Mesenchymal stem cell (in vitro differentiated cells and primary cell): ENCODE results near the gene RUSC1.
A peak's percentile ranks its signal among the peaks of the same experiment; 100 is the strongest.

ENCODE experiments used
- DNase-seq: peaks from one replicate; pipeline ENCODE4 v3.0.0-alpha.2; 2013
- H2AFZ ChIP-seq: one replicate; pipeline ENCODE4 v1.6.1; 2013; ENCODE audit warnings: low read depth, mild to moderate bottlenecking, control low read depth, inconsistent platforms, low read length, moderate library complexity
- H2AK5ac ChIP-seq: 2 replicates; pipeline ENCODE4 v1.6.1; 2013; ENCODE audit warnings: low read length, moderate library complexity, mild to moderate bottlenecking, inconsistent platforms; ENCODE audit not compliant: severe bottlenecking
- H2BK120ac ChIP-seq: one replicate; pipeline ENCODE4 v1.6.1; 2013; ENCODE audit warnings: low read depth, mild to moderate bottlenecking, inconsistent platforms, low read length, moderate library complexity
- H2BK12ac ChIP-seq, 2 experiments: one replicate each; pipeline ENCODE4 v1.6.1; 2013; ENCODE audit warnings: inconsistent platforms in 2 of 2, low read length in 2 of 2, mild to moderate bottlenecking in 2 of 2, moderate library complexity in 2 of 2, control low read depth in 1 of 2
- H2BK15ac ChIP-seq: one replicate; pipeline ENCODE4 v1.6.1; 2013; ENCODE audit warnings: mild to moderate bottlenecking, low read depth, inconsistent platforms; ENCODE audit not compliant: poor library complexity, severe bottlenecking
- H2BK5ac ChIP-seq: 2 replicates; pipeline ENCODE4 v1.6.1; 2013; ENCODE audit warnings: low read depth, mild to moderate bottlenecking, low read length, control low read depth, inconsistent platforms; ENCODE audit not compliant: poor library complexity, severe bottlenecking
- H3K14ac ChIP-seq, 2 experiments: one replicate each; pipeline ENCODE4 v1.6.1; 2013; ENCODE audit warnings: inconsistent platforms in 2 of 2, low read length in 2 of 2, control low read depth in 1 of 2, mild to moderate bottlenecking in 1 of 2, moderate library complexity in 1 of 2
- H3K18ac ChIP-seq, 2 experiments: one replicate each; pipeline ENCODE4 v1.6.1; 2013; ENCODE audit warnings: inconsistent platforms in 2 of 2, low read length in 2 of 2, control low read depth in 1 of 2, low read depth in 1 of 2, mild to moderate bottlenecking in 1 of 2
- H3K23ac ChIP-seq, 2 experiments: one replicate each; pipeline ENCODE4 v1.6.1; 2013; ENCODE audit warnings: inconsistent platforms in 2 of 2, low read length in 2 of 2, mild to moderate bottlenecking in 2 of 2, moderate library complexity in 2 of 2, control low read depth in 1 of 2
- H3K27ac ChIP-seq: 2 replicates; pipeline ENCODE4 v1.5.1; 2013; ENCODE audit warnings: mild to moderate bottlenecking, moderate library complexity, low read length, control low read depth, inconsistent platforms; ENCODE audit not compliant: poor library complexity, severe bottlenecking
- H3K27me3 ChIP-seq, 2 experiments: 2 replicates each; pipeline versions ENCODE4 v1.6.1 to v1.7.0; 2013; ENCODE audit warnings: low read length in 2 of 2, mild to moderate bottlenecking in 2 of 2, moderate library complexity in 2 of 2, control low read depth in 1 of 2, inconsistent platforms in 1 of 2; ENCODE audit not compliant: control insufficient read depth in 1 of 2, insufficient read depth in 1 of 2
- H3K36me3 ChIP-seq, 2 experiments: 2 replicates each; pipeline versions ENCODE4 v1.6.1 to v1.7.0; 2013; ENCODE audit warnings: low read length in 2 of 2, control low read depth in 1 of 2, inconsistent platforms in 1 of 2, low read depth in 1 of 2, mild to moderate bottlenecking in 1 of 2; ENCODE audit not compliant: insufficient read depth in 2 of 2, control insufficient read depth in 1 of 2
- H3K4ac ChIP-seq, 2 experiments: one replicate each; pipeline ENCODE4 v1.6.1; 2013; ENCODE audit warnings: inconsistent platforms in 2 of 2, low read length in 2 of 2, mild to moderate bottlenecking in 2 of 2, moderate library complexity in 2 of 2, control low read depth in 1 of 2, low read depth in 1 of 2
- H3K4me1 ChIP-seq: 2 replicates; pipeline ENCODE4 v1.6.1; 2013; ENCODE audit warnings: low read depth, low read length, control low read depth; ENCODE audit not compliant: control insufficient read depth, insufficient read depth
- H3K4me2 ChIP-seq: 2 replicates; pipeline ENCODE4 v1.6.1; 2013; ENCODE audit warnings: low read length, mild to moderate bottlenecking, inconsistent platforms; ENCODE audit not compliant: poor library complexity, severe bottlenecking
- H3K4me3 ChIP-seq, 2 experiments: 2 replicates each; pipeline versions ENCODE4 v1.5.1 to v1.7.0; 2013; ENCODE audit warnings: low read length in 2 of 2, mild to moderate bottlenecking in 2 of 2, control low read depth in 1 of 2, low read depth in 1 of 2; ENCODE audit not compliant: insufficient read depth in 1 of 2
- H3K79me1 ChIP-seq: replicated peaks from 2 replicates; pipeline ENCODE4 v1.6.1; 2013; ENCODE audit warnings: mild to moderate bottlenecking, control low read depth, low read length, inconsistent platforms; ENCODE audit not compliant: poor library complexity, severe bottlenecking
- H3K9ac ChIP-seq: 2 replicates; pipeline ENCODE4 v1.7.0; 2013; ENCODE audit warnings: mild to moderate bottlenecking, low read length, moderate library complexity
- H3K9me3 ChIP-seq: 2 replicates; pipeline ENCODE4 v1.7.0; 2013; ENCODE audit warnings: mild to moderate bottlenecking, low read length; ENCODE audit not compliant: control insufficient read depth
- H4K8ac ChIP-seq: one replicate; pipeline ENCODE4 v1.6.1; 2013; ENCODE audit warnings: inconsistent platforms, mild to moderate bottlenecking, low read length, moderate library complexity
- H4K91ac ChIP-seq: one replicate; pipeline ENCODE4 v1.6.1; 2013; ENCODE audit warnings: mild to moderate bottlenecking, low read length, inconsistent platforms
- WGBS: methylation state at CpG from one replicate; pipeline ENCODE4 v1.1.7; 2013; ENCODE audit warnings: mixed read lengths; 5-methylcytosine and 5-hydroxymethylcytosine counted together

Gene RUSC1

DNA sequence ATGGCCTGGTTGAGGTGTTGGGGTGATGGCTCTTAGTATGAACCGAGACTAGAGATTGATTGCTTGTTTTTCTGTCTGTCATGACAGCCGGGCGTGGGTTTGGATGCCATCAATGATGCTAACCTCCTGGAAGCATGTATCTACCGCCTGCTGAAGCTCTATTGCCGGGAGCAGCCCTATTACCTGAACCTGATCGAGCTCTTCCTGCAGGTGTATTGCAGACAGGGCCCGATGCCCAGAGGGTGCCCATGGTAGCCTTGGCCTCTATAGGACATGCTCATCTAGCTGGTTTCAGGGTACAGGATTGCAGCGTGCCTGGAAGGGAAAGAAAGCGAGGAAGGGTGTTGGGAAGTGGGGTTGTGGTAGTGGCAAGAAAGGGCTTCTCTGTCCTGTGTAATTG, 2.6 kb upstream of the RUSC1 start:
- no peak overlapping the region for H2BK15ac ChIP-seq
- no peak overlapping the region for H2BK12ac ChIP-seq
- H3K14ac ChIP-seq: no peak overlapping the region
- H3K36me3 ChIP-seq: peaks cover 53 to 56% of the 10 kb centered on the region in 2 experiments
- DNase-seq: no peak
- H3K18ac ChIP-seq: no peak overlapping the region
- H3K4ac ChIP-seq: no peak overlapping the region
- H2BK120ac ChIP-seq: no peak overlapping the region
- H4K8ac ChIP-seq: peak overlapping the region; percentile 53
- no peaks in the 10 kb centered on the region for H3K27me3 ChIP-seq
- no peak overlapping the region for H2AFZ ChIP-seq
- H3K9me3 ChIP-seq: no peaks in the 10 kb centered on the region
- no peak overlapping the region for H3K4me2 ChIP-seq
- no peak overlapping the region for H3K27ac ChIP-seq
- no peak overlapping the region for H4K91ac ChIP-seq
- peaks cover 21% of the 10 kb centered on the region for H3K4me1 ChIP-seq
- no peak overlapping the region for H2BK5ac ChIP-seq
- no peak overlapping the region for H3K23ac ChIP-seq
- no peak overlapping the region for H3K9ac ChIP-seq
- WGBS: 98% methylated on average over 9 of the region's 9 CpGs
- H2AK5ac ChIP-seq: no peak overlapping the region
- H3K79me1 ChIP-seq: peaks cover 30% of the 10 kb centered on the region
- H3K4me3 ChIP-seq: no peak overlapping the region

DNA sequence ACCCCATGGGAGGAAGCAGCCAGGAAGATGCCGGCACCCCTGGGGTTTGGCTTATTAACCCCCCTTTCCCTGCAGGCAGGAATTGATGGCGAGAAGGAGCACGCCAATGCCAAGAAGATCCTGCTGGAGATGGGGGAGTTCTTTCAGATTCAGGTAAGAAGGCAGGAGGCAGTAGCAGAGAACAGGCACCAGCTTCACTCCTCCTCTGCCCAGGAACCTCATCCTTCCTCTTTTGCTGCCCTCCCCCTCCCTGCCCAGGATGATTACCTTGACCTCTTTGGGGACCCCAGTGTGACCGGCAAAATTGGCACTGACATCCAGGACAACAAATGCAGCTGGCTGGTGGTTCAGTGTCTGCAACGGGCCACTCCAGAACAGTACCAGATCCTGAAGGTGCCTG, 1.2 kb upstream of the RUSC1 start:
- H2BK5ac ChIP-seq: no peak overlapping the region
- no peaks in the 10 kb centered on the region for H3K9me3 ChIP-seq
- H3K4me2 ChIP-seq: no peak overlapping the region
- H2BK15ac ChIP-seq: no peak overlapping the region
- no peak overlapping the region for H2AK5ac ChIP-seq
- H3K79me1 ChIP-seq: peaks cover 27% of the 10 kb centered on the region
- no peak overlapping the region for H4K91ac ChIP-seq
- H3K27ac ChIP-seq: no peak overlapping the region
- H3K9ac ChIP-seq: peak overlapping the region; percentile 94
- H2BK120ac ChIP-seq: no peak overlapping the region
- H3K23ac ChIP-seq: peak overlapping the region in 1 of 2 experiments; percentile 2
- H3K27me3 ChIP-seq: no peaks in the 10 kb centered on the region
- H3K14ac ChIP-seq: no peak overlapping the region
- H3K18ac ChIP-seq: no peak overlapping the region
- H4K8ac ChIP-seq: no peak overlapping the region
- H2AFZ ChIP-seq: no peak overlapping the region
- H3K4me3 ChIP-seq: no peak overlapping the region
- H3K4ac ChIP-seq: no peak overlapping the region
- peaks cover 42 to 43% of the 10 kb centered on the region in 2 experiments for H3K36me3 ChIP-seq
- 95% methylated on average over 5 of the region's 5 CpGs for WGBS
- no peak overlapping the region for H2BK12ac ChIP-seq
- DNase-seq: no peak
- peaks cover 20% of the 10 kb centered on the region for H3K4me1 ChIP-seq

DNA sequence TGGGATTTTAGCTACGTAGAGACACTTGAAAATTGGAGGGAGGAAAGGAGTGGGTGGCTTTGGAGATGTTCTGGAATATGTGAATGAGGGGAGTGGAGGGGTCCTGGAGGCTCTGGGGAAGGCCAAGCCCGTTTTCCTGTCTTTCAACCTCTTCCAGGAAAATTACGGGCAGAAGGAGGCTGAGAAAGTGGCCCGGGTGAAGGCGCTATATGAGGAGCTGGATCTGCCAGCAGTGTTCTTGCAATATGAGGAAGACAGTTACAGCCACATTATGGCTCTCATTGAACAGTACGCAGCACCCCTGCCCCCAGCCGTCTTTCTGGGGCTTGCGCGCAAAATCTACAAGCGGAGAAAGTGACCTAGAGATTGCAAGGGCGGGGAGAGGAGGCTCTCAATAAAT, 442 bp upstream of the RUSC1 start:
- H3K4ac ChIP-seq: no peak overlapping the region
- peak overlapping the region; percentile 44 for H3K4me2 ChIP-seq
- no peak overlapping the region for H2BK12ac ChIP-seq
- DNase-seq: no peak
- H3K9me3 ChIP-seq: no peaks in the 10 kb centered on the region
- H2BK15ac ChIP-seq: no peak overlapping the region
- peak overlapping the region; percentile 94 for H3K9ac ChIP-seq
- no peak overlapping the region for H2AFZ ChIP-seq
- H3K27me3 ChIP-seq: no peaks in the 10 kb centered on the region
- H2BK5ac ChIP-seq: no peak overlapping the region
- H3K27ac ChIP-seq: no peak overlapping the region
- H3K14ac ChIP-seq: no peak overlapping the region
- no peak overlapping the region for H4K91ac ChIP-seq
- H3K36me3 ChIP-seq: peaks cover 36 to 38% of the 10 kb centered on the region in 2 experiments
- peak overlapping the region in 1 of 2 experiments; percentile 97 for H3K4me3 ChIP-seq
- peak overlapping the region in 1 of 2 experiments; percentile 36 for H3K23ac ChIP-seq
- no peak overlapping the region for H2BK120ac ChIP-seq
- peaks cover 21% of the 10 kb centered on the region for H3K4me1 ChIP-seq
- H3K18ac ChIP-seq: peak overlapping the region in 1 of 2 experiments; percentile 5
- H2AK5ac ChIP-seq: no peak overlapping the region
- H4K8ac ChIP-seq: no peak overlapping the region
- peaks cover 25% of the 10 kb centered on the region for H3K79me1 ChIP-seq
- WGBS: 88% methylated on average over 11 of the region's 11 CpGs

DNA sequence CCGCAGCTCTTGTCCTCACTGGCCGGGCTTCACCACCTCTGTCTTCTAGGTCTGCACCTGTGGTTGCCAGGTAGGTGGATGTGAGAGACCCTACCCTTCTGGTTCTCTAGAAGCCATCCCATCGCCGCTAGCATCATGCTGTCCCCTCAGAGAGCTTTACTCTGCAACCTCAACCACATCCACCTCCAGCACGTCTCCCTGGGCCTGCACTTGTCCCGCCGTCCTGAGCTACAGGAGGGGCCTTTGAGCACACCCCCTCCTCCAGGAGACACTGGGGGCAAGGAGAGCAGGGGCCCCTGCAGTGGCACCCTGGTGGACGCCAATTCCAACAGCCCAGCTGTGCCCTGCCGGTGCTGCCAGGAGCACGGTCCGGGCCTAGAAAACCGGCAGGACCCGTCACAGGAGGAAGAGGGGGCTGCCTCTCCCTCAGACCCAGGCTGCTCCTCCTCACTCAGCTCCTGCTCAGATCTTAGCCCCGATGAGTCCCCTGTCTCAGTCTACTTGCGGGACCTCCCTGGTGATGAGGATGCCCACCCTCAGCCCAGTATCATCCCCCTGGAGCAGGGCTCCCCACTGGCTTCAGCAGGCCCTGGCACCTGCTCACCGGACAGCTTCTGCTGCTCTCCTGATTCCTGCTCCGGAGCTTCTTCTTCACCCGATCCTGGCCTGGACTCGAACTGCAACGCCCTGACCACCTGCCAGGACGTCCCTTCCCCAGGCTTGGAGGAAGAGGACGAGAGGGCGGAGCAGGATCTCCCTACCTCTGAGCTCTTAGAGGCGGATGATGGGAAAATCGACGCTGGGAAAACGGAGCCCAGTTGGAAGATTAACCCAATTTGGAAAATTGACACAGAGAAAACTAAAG, 1.2 kb downstream of the RUSC1 start:
- peak overlapping the region in 1 of 2 experiments; percentile 97 for H3K4me3 ChIP-seq
- peak overlapping the region in 1 of 2 experiments; percentile 84 for H3K14ac ChIP-seq
- no peak overlapping the region for H4K8ac ChIP-seq
- H3K79me1 ChIP-seq: peaks cover 31% of the 10 kb centered on the region
- no peak overlapping the region for H2BK120ac ChIP-seq
- peak overlapping the region; percentile 96 for H3K4me2 ChIP-seq
- DNase-seq: peak; percentile 41
- 71% methylated on average over 23 of the region's 27 CpGs for WGBS
- no peak overlapping the region for H2AFZ ChIP-seq
- peak overlapping the region in 1 of 2 experiments; percentile 17 for H3K4ac ChIP-seq
- H3K23ac ChIP-seq: peak overlapping the region in 1 of 2 experiments; percentile 27
- H3K4me1 ChIP-seq: peaks cover 34% of the 10 kb centered on the region
- H2AK5ac ChIP-seq: no peak overlapping the region
- no peaks in the 10 kb centered on the region for H3K9me3 ChIP-seq
- H3K27me3 ChIP-seq: no peaks in the 10 kb centered on the region
- H2BK15ac ChIP-seq: no peak overlapping the region
- peak overlapping the region; percentile 94 for H3K9ac ChIP-seq
- peak overlapping the region; percentile 24 for H3K27ac ChIP-seq
- H3K18ac ChIP-seq: peak overlapping the region in 1 of 2 experiments; percentile 37
- no peak overlapping the region for H2BK5ac ChIP-seq
- H4K91ac ChIP-seq: peak overlapping the region; percentile 28
- peaks cover 40 to 49% of the 10 kb centered on the region in 2 experiments for H3K36me3 ChIP-seq
- H2BK12ac ChIP-seq: peak overlapping the region in 1 of 2 experiments; percentile 64
